ENCODE data around the gene DIAPH2. TPM values are rescaled to one million over a fixed set of nuclear protein-coding genes. Genes with fewer than 3 reads are reported as not detected.

The DIAPH2 gene
- total and polyA plus RNA-seq, 2 of the 13 experiments (the other 11 are each of a cell fraction or from before 2014, with no cell fraction given), result 2.1 to 8.5 TPM

DNA sequence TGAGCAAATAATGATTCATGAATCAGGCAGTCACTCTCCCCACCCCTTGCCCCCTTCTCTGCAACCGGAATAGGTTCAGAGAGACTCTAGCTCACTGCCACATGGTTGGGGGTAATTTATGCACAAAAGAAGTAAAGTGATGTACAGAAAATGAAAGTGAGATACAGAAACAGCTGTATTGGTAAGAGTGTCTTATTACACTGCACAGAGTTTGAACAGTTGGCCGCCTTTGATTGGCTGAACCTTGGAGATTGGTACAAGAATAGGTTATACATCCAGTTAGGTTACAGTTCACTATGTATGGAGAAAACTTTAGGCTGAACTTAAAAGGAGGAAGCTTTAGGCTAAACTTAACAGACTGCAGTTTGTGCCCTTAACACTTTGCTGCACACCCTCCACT lies 34.6 kb upstream of the DIAPH2 start:
- CTCF ChIA-PET (ENCODE audit: low intra/inter-chr PET ratio, low total read pairs), result no interaction called here
- in situ Hi-C loops (cut with HindIII; ENCODE audit: extremely low pct_ligation_motif_present, low pct_unique_long_range_greater_than_20kb) (no loop called here), intact Hi-C loops (cut with micrococcal nuclease; ENCODE audit: unreplicated experiment) (no loop called here)

More for the DNA sequence above, 34.6 kb upstream of the DIAPH2 start:
- Histone ChIP-seq H3K79me2 (ENCODE audit: insufficient read depth, low read length) (no peaks in the 10 kb centered on the region), H3K4me1 (ENCODE audit: insufficient read depth, low read length) (no peaks in the 10 kb centered on the region), H2AFZ (ENCODE audit: low read length) (no peak overlapping the region), H3K9me3 (ENCODE audit: low read length) (no peaks in the 10 kb centered on the region), H3K27me3 (ENCODE audit: control insufficient read depth in 1 of 2, insufficient read depth in 2 of 2, low read length in 2 of 2) (no peaks in the 10 kb centered on the region), H3K27ac (ENCODE audit: extremely low read length, insufficient read depth, low read length) (no peak overlapping the region), H4K20me1 (ENCODE audit: insufficient read depth, low read length) (no peaks in the 10 kb centered on the region), H3K36me3 (replicated peaks in 1 of 2; ENCODE audit: control insufficient read depth in 1 of 2, insufficient read depth in 2 of 2, low read length in 2 of 2) (no peaks in the 10 kb centered on the region), H3K9ac (ENCODE audit: insufficient read depth, low read depth, low read length) (no peak overlapping the region), H3K4me2 (ENCODE audit: low read depth, low read length) (no peak overlapping the region), H3K4me3 (replicated peaks in 1 of 3; ENCODE audit: insufficient read depth in 1 of 3, low read depth in 2 of 3, low read length in 3 of 3) (no peak overlapping the region)
- TF ChIP-seq ZNF678 (CRISPR knock-in tag; IDR thresholded peaks at IDR 0.05), result no peak
- no peak for TF ChIP-seq ZNF432 (CRISPR knock-in tag; IDR thresholded peaks at IDR 0.05; ENCODE audit: borderline replicate concordance)
- TF ChIP-seq NCOA5 (CRISPR knock-in tag; IDR thresholded peaks at IDR 0.05), result no peak
- TF ChIP-seq BCL6 (CRISPR knock-in tag; IDR thresholded peaks at IDR 0.05), result no peak
- TF ChIP-seq ZNF547 (CRISPR knock-in tag; IDR thresholded peaks at IDR 0.05), result no peak
- TF ChIP-seq TAF1 (CRISPR knock-in tag; IDR thresholded peaks at IDR 0.05), result no peak
- no peak for TF ChIP-seq BRD4 (CRISPR knock-in tag; IDR thresholded peaks at IDR 0.05)
- no peak for TF ChIP-seq CCDC6 (CRISPR knock-in tag; IDR thresholded peaks at IDR 0.05)
- TF ChIP-seq ISL2 (CRISPR knock-in tag; IDR thresholded peaks at IDR 0.05), result no peak
- no peak for TF ChIP-seq ZNF777 (CRISPR knock-in tag; IDR thresholded peaks at IDR 0.05)
- TF ChIP-seq, protein P1, sequence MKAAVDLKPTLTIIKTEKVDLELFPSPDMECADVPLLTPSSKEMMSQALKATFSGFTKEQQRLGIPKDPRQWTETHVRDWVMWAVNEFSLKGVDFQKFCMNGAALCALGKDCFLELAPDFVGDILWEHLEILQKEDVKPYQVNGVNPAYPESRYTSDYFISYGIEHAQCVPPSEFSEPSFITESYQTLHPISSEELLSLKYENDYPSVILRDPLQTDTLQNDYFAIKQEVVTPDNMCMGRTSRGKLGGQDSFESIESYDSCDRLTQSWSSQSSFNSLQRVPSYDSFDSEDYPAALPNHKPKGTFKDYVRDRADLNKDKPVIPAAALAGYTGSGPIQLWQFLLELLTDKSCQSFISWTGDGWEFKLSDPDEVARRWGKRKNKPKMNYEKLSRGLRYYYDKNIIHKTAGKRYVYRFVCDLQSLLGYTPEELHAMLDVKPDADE (CRISPR knock-in tag; IDR thresholded peaks at IDR 0.05), result no peak
- TF ChIP-seq CEBPB (IDR thresholded peaks at IDR 0.05; ENCODE audit: borderline replicate concordance, low read depth, low read length), result no peak
- TF ChIP-seq ZNF619 (CRISPR knock-in tag; IDR thresholded peaks at IDR 0.05), result no peak
- TF ChIP-seq, protein P2, sequence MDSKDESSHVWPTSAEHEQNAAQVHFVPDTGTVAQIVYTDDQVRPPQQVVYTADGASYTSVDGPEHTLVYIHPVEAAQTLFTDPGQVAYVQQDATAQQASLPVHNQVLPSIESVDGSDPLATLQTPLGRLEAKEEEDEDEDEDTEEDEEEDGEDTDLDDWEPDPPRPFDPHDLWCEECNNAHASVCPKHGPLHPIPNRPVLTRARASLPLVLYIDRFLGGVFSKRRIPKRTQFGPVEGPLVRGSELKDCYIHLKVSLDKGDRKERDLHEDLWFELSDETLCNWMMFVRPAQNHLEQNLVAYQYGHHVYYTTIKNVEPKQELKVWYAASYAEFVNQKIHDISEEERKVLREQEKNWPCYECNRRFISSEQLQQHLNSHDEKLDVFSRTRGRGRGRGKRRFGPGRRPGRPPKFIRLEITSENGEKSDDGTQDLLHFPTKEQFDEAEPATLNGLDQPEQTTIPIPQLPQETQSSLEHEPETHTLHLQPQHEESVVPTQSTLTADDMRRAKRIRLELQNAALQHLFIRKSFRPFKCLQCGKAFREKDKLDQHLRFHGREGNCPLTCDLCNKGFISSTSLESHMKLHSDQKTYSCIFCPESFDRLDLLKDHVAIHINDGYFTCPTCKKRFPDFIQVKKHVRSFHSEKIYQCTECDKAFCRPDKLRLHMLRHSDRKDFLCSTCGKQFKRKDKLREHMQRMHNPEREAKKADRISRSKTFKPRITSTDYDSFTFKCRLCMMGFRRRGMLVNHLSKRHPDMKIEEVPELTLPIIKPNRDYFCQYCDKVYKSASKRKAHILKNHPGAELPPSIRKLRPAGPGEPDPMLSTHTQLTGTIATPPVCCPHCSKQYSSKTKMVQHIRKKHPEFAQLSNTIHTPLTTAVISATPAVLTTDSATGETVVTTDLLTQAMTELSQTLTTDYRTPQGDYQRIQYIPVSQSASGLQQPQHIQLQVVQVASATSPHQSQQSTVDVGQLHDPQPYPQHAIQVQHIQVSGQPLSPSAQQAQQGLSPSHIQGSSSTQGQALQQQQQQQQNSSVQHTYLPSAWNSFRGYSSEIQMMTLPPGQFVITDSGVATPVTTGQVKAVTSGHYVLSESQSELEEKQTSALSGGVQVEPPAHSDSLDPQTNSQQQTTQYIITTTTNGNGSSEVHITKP (CRISPR knock-in tag; IDR thresholded peaks at IDR 0.05; ENCODE audit: low read depth), result no peak
- no peak for TF ChIP-seq CREB1 (IDR thresholded peaks at IDR 0.05)
- TF ChIP-seq CREB1 (CRISPR knock-in tag; IDR thresholded peaks at IDR 0.05), result no peak
- no peak for TF ChIP-seq ZNF850 (CRISPR knock-in tag; conservative IDR thresholded peaks at IDR 0.05)
- TF ChIP-seq CBX5 (CRISPR knock-in tag; IDR thresholded peaks at IDR 0.05; ENCODE audit: borderline replicate concordance), result no peak
- BruUV-seq (replicated peaks), result no TSS peak
- DNase-seq (ENCODE audit: low spot score) (no peak), ATAC-seq (no peak), FAIRE-seq (no peak)
- WGBS (ENCODE audit: low lambda C conversion rate), result 10% methylated on average over 2 of the region's 2 CpGs
- POLR2A ChIA-PET, result no interaction called here

Measured in HepG2 (cell line).